Hepatic stellate cell (primary cell): ENCODE results near the gene F12.
"Not testable (repeated sequence)": the region's sequence is repeated elsewhere in the genome, so short reads cannot be mapped to it uniquely, and the experiment has no call there.

Experiments used
- DNase-seq: peaks from one replicate; pipeline ENCODE4 v3.0.0; 2011; ENCODE audit warnings: low spot score

F12 gene

GRCh38 chr5:177387405-177387804 is 22.0 kb downstream of the F12 start:
- DNase-seq: no peak

GRCh38 chr5:177386542-177386941 is 22.8 kb downstream of the F12 start:
- DNase-seq: no peak

- no peak for DNase-seq
These were observed 23.6 kb downstream of the F12 start for GRCh38 chr5:177385720-177386119.

GRCh38 chr5:177384134-177384533 is 25.2 kb downstream of the F12 start, which contains the start of gene SLC34A1:
TSS of gene SLC34A1 (plus strand) at chr5:177384434. CDS start at chr5:177385742, 1,308 bp downstream.
- DNase-seq: no peak

DNA sequence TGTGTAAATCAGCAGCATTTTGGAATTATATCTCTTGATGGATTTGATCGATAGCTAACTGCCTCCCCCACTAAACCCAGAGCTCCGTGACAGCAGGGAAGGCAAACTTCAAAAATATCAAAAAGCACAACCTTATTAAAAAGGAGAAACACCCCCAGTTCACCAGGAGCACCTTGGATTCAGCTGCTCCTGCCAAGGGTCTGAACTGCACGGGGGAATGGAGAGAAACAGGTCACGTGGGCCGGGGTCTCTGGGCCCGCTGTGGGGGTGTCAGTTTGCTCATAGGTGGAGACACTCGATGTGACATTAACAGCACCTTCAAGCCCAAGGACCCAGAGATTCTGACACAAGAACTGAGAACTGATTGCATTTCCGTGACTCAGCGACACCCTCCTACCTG is 26.2 kb downstream of the F12 start:
- DNase-seq: no peak

- DNase-seq: peak; percentile 44
These were observed 26.8 kb downstream of the F12 start for GRCh38 chr5:177382423-177383029.

DNA sequence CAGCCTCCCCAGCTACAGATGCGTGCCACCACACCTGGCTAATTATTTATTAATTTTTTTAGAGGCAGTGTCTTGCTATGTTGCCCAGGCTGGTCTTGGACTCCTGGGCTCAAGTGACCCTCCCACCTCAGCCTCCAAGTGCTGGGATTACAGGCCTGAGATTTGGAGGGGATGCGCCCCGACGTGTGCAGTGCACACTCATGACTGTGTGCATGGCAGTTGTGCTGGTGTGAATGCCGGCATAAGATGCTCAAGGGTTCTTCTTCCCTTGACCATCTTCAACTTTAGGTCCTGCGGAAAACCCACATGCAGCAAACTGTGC is 28.6 kb downstream of the F12 start:
- DNase-seq: no peak

GRCh38 chr5:177378884-177379883 is 30.2 kb downstream of the F12 start:
- DNase-seq: peak; percentile 83

GRCh38 chr5:177377851-177378776 is 31.2 kb downstream of the F12 start:
- no peak for DNase-seq

GRCh38 chr5:177376107-177376506 is 33.3 kb downstream of the F12 start:
- DNase-seq: no peak

DNA sequence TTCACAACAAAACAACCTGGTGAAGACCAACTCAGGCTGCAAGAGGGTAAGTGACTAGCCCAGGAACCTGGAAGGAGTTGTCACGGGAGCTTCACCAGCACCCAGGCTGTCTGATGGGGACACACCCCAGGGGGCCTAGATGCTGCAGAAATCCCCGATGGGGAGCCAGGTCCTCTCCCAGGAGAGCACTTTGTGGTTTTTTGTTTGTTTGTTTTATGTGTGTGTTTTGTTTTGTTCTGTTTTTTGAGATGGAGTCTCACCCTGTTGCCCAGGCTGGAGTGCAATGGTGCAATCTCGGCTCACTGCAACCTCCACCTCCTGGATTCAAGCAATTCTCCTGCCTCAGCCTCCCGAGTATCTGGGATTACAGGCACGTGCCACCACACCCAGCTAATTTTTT is 33.8 kb downstream of the F12 start:
- not testable (repeated sequence) for DNase-seq

DNA sequence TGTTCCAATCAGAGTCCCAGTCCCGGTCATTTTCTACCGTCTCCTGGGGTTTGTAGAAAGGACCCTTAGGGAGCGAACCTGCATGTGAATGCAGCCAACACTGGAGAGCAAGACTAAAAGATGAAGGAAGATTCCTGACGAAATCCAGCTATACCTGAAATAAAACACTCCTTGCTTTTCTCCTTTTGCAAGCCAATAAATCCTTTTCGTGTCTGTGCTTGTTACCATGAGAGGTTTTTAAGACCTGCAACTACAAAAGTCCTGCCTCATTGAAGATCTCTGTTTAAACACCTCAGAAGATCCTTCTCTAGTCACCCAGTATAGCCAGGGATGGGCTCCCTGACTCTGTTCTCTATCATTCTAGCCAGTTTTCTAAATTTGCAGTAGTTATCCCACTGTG is 35.2 kb downstream of the F12 start:
- no peak for DNase-seq

DNA sequence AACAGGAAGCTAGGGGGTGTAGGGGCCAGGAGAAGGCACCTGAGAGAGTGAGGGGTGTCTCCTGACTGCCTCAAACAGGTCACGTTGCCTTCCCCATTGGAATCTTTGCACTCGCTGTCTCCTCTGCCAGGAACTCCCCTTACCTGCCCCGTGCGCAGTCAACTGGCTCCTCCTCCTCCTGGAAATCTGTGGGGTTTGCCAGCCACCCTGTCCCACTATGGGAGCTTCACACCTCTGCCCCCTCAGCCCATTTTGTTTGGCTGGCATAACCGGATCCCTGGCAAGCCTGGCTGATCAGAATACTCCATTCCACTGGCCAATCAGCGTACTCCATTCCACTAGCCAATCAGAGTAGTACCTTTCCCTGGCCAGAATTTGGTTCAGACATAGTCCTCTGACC is 35.6 kb downstream of the F12 start:
- no peak for DNase-seq

- DNase-seq: no peak
These were observed 36.5 kb downstream of the F12 start for GRCh38 chr5:177372910-177373309.

- no peak for DNase-seq
These were observed 37.1 kb downstream of the F12 start for GRCh38 chr5:177372034-177372896.

GRCh38 chr5:177371120-177372033 is 38.0 kb downstream of the F12 start:
- no peak for DNase-seq

DNA sequence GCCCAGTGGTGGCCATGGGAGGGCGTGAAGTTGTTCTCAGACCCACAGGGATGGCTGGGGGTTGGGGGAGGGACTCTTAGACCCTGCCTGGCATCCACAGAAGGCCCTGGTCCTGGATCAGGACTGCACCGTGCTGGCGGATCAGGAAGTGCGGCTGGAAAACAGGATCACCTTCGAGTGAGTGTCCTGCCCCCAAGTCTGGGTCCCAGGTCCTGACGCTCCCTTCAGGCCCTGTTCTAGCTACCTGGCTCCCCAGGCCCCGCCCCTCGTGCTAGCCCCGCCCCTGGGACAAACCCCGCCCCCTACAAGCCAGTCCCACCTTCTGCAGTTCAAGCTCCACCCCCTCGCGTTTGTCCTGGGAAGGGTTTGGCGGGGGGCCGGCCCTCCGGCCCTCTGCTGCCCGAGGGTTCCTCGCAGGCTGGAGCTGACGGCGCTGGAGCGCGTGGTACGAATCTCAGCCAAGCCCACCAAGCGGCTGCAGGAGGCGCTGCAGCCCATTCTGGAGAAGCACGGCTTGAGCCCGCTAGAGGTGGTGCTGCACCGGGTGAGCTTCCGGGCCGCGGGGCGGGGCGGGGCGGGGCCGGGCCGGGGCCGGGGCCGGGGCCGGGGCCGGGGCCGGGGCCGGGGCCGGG is 38.8 kb downstream of the F12 start:
- peak; percentile 71 for DNase-seq

GRCh38 chr5:177369645-177370440 is 39.5 kb downstream of the F12 start:
- no peak for DNase-seq
